Glutamatergic neuron (in vitro differentiated cells): Measurements from ENCODE around the gene SLC3A2. TPM values are rescaled to one million over a fixed set of nuclear protein-coding genes. Genes with fewer than 3 reads are reported as not detected.

Experiments
- DNase-seq: peaks from one replicate; pipeline ENCODE4 v3.0.0; 2022
- H3K27ac Mint-ChIP-seq: one replicate; pipeline ENCODE4 v1.8.0; 2020; ENCODE audit warnings: mild to moderate bottlenecking, mixed read lengths, inconsistent platforms; ENCODE audit not compliant: unreplicated experiment
- H3K27me3 Mint-ChIP-seq: one replicate; pipeline ENCODE4 v1.8.0; 2020; ENCODE audit warnings: mild to moderate bottlenecking, moderate library complexity, mixed read lengths, inconsistent platforms; ENCODE audit not compliant: unreplicated experiment
- H3K36me3 Mint-ChIP-seq: one replicate; pipeline ENCODE4 v1.8.0; 2020; ENCODE audit warnings: mild to moderate bottlenecking, mixed read lengths, inconsistent platforms; ENCODE audit not compliant: unreplicated experiment
- H3K4me1 Mint-ChIP-seq: one replicate; pipeline ENCODE4 v1.8.0; 2020; ENCODE audit warnings: mild to moderate bottlenecking, low read depth, mixed read lengths, inconsistent platforms; ENCODE audit not compliant: unreplicated experiment
- H3K4me3 Mint-ChIP-seq: one replicate; pipeline ENCODE4 v1.8.0; 2020; ENCODE audit warnings: mild to moderate bottlenecking, mixed read lengths, inconsistent platforms; ENCODE audit not compliant: unreplicated experiment
- H3K9me3 Mint-ChIP-seq: one replicate; pipeline ENCODE4 v1.8.0; 2020; ENCODE audit warnings: mild to moderate bottlenecking, moderate library complexity, mixed read lengths, inconsistent platforms; ENCODE audit not compliant: unreplicated experiment
- CTCF ChIP-seq: fragments of 200-600 bp; sonication (generic); IDR thresholded peaks from one replicate; pipeline ENCODE4 v1.5.0; 2021; ENCODE audit not compliant: partially characterized antibody, unreplicated experiment
- long read RNA-seq: library from polyadenylated mRNA; unstranded; transcript quantifications from one replicate; pipeline ENCODE4 v2.0.0, GENCODE V29; 2020; ENCODE audit not compliant: unreplicated experiment
- total RNA-seq: library from RNA; stranded (reverse); fragmentation: NEBNext Ultra II Directional; extraction: Animal tissue kit (Norgen Biotek cat#: 25700); gene quantifications from one replicate; pipeline ENCODE4 v1.2.1, GENCODE V29; 2021; ENCODE audit not compliant: unreplicated experiment

Gene SLC3A2
- total RNA-seq = 221 TPM
- long read RNA-seq, transcript SLC3A2-208 (8 exons, 1,486 nt) = minor isoform, 7 of 345 reads
- long read RNA-seq, transcript SLC3A2-206 (11 exons, 2,084 nt) = minor isoform, 15 of 345 reads
- long read RNA-seq, transcript SLC3A2-201 (9 exons, 1,904 nt) = major isoform, 287 of 345 reads
- long read RNA-seq, transcript SLC3A2-202 (10 exons, 1,993 nt) = minor isoform, 6 of 345 reads
- long read RNA-seq, partial matches to known transcripts = 7 of 345 reads
- long read RNA-seq, other reads (novel, unspliced or antisense) = 19 of 345 reads

- TF ChIP-seq CTCF = peak; percentile 68
- peaks cover 39% of the 10 kb centered on the region for H3K4me1 Mint-ChIP-seq
- H3K27ac Mint-ChIP-seq = peak within 1 kb of the TSS; percentile 100
- H3K4me3 Mint-ChIP-seq = peak within 1 kb of the TSS; percentile 100
- peaks cover 17% of the 10 kb centered on the region for H3K27me3 Mint-ChIP-seq
- peak; percentile 90 for DNase-seq
- H3K36me3 Mint-ChIP-seq = no peaks in the 10 kb centered on the region
- peaks cover 17% of the 10 kb centered on the region for H3K9me3 Mint-ChIP-seq
Observed at GRCh38 chr11:62880803-62881578, at the start of gene SLC3A2. Gene SLC3A2, plus strand, starts transcription at chr11:62880896. Its CDS starts 128 bp downstream, at chr11:62881024.

GRCh38 chr11:62830904-62831519, 49.7 kb upstream of the SLC3A2 start:
- H3K27me3 Mint-ChIP-seq = peaks cover 7% of the 10 kb centered on the region

GRCh38 chr11:62831520-62832335, 49.0 kb upstream of the SLC3A2 start, which contains the start of gene STX5:
Gene STX5, minus strand, starts transcription at chr11:62832051. Its CDS starts 808 bp downstream, at chr11:62831243.
- Mint-ChIP-seq H3K4me1 (no peaks in the 10 kb centered on the region), H3K9me3 (peaks cover 6% of the 10 kb centered on the region), H3K27me3 (peaks cover 7% of the 10 kb centered on the region), H3K4me3 (peak within 1 kb of the TSS; percentile 94), H3K27ac (peak within 1 kb of the TSS; percentile 91), H3K36me3 (peaks cover 4% of the 10 kb centered on the region)
- no peak for TF ChIP-seq CTCF
- DNase-seq = peak; percentile 99

More at GRCh38 chr11:62830904-62831519, 49.7 kb upstream of the SLC3A2 start:
- Mint-ChIP-seq H3K4me3 (peak overlapping the region; percentile 94), H3K4me1 (no peaks in the 10 kb centered on the region), H3K9me3 (peaks cover 4% of the 10 kb centered on the region), H3K27ac (peak overlapping the region; percentile 91), H3K36me3 (no peaks in the 10 kb centered on the region)
- DNase-seq = no peak
- TF ChIP-seq CTCF = no peak

GRCh38 chr11:62832336-62833234, 48.1 kb upstream of the SLC3A2 start, which contains the start of gene TEX54:
Gene TEX54, minus strand, starts transcription at chr11:62832841.
- Mint-ChIP-seq H3K4me1 (no peaks in the 10 kb centered on the region), H3K27ac (peak within 1 kb of the TSS; percentile 91), H3K27me3 (peaks cover 7% of the 10 kb centered on the region), H3K4me3 (peak within 1 kb of the TSS; percentile 94), H3K9me3 (peaks cover 6% of the 10 kb centered on the region), H3K36me3 (peaks cover 4% of the 10 kb centered on the region)
- no peak for TF ChIP-seq CTCF
- DNase-seq = no peak
